Endothelial cell of umbilical vein (primary cell): ENCODE measurements around the gene PDK3. TPM values are rescaled to one million over a fixed set of nuclear protein-coding genes. Genes with fewer than 3 reads are reported as not detected.

Source experiments
- BruUV-seq: library from RNA; stranded (reverse); fragments of 400-500 nt; replicated peaks from 2 replicates; lab custom pipeline; 2021; lab: Mats Ljungman, UMichigan
- CTCF ChIA-PET: fragments of 300-600, 350-600 bp; sonication (Branson Sonifier 250); formaldehyde crosslinking; loops from one replicate; lab custom pipeline; 2021; ENCODE audit warnings: antibody characterized with exemption, inconsistent platforms; lab: Charles Lee
- POLR2A ChIA-PET: fragments of 300-600, 350-600 bp; sonication (Branson Sonifier 250); formaldehyde crosslinking; loops from one replicate; lab custom pipeline; 2021; ENCODE audit warnings: antibody characterized with exemption, inconsistent platforms; lab: Charles Lee
- DNase-seq: peaks from one replicate; pipeline ENCODE4 v3.0.0-alpha.2; 2011; ENCODE audit warnings: low read depth, low spot score
- FAIRE-seq: peaks from 2 replicates; lab custom pipeline; 2011; peaks lifted over from hg19 to GRCh38; lab: Jason Lieb, UNC
- H2AFZ ChIP-seq: 2 replicates; pipeline ENCODE4 v1.6.0; 2012; ENCODE audit warnings: low read depth, low read length, control low read depth, inconsistent platforms
- H3K27ac ChIP-seq: 2 replicates; pipeline ENCODE4 v1.5.1; 2011; ENCODE audit warnings: low read depth, mild to moderate bottlenecking, control low read depth, low read length, moderate library complexity; ENCODE audit not compliant: insufficient read depth
- H3K27me3 ChIP-seq, 2 experiments: 2 replicates each; pipeline versions ENCODE4 v1.6.0 to v1.6.1; 2011; ENCODE audit warnings: low read length in 2 of 2, mixed read lengths in 1 of 2; ENCODE audit not compliant: control insufficient read depth in 2 of 2, insufficient read depth in 2 of 2
- H3K36me3 ChIP-seq, 2 experiments: 2 replicates in 1 of 2; 3 replicates in 1 of 2; pipeline ENCODE4 v1.5.1; 2011; ENCODE audit warnings: low read length in 2 of 2, mild to moderate bottlenecking in 1 of 2, moderate library complexity in 1 of 2; ENCODE audit not compliant: control insufficient read depth in 2 of 2, insufficient read depth in 2 of 2; ENCODE audit errors: extremely low read depth in 1 of 2
- H3K4me1 ChIP-seq: 3 replicates; pipeline ENCODE4 v1.5.1; 2011; ENCODE audit warnings: mild to moderate bottlenecking, low read length; ENCODE audit not compliant: control insufficient read depth, insufficient read depth; ENCODE audit errors: extremely low read depth
- H3K4me2 ChIP-seq: 2 replicates; pipeline ENCODE4 v1.6.1; 2011; ENCODE audit warnings: low read length, control low read depth, mixed read lengths; ENCODE audit not compliant: insufficient read depth
- H3K4me3 ChIP-seq, 3 experiments: fragments of 200-600 bp in 1 of 3; sonication (generic), shearing (Covaris generic) in 1 of 3; replicated peaks in 1 of 3; 2 replicates each; pipeline ENCODE4 v1.5.1; 2011 to 2016; ENCODE audit warnings: control low read depth in 3 of 3, low read length in 3 of 3, mild to moderate bottlenecking in 2 of 3, inconsistent platforms in 1 of 3, low read depth in 1 of 3, moderate library complexity in 1 of 3; ENCODE audit not compliant: insufficient read depth in 1 of 3
- H3K79me2 ChIP-seq: 2 replicates; pipeline ENCODE4 v1.6.0; 2012; ENCODE audit warnings: low read length, inconsistent platforms; ENCODE audit not compliant: control insufficient read depth, insufficient read depth
- H3K9ac ChIP-seq: replicated peaks from 2 replicates; pipeline ENCODE3; 2011; ENCODE audit warnings: low read length, control low read depth; ENCODE audit not compliant: insufficient read depth; ENCODE audit errors: extremely low read depth
- H3K9me1 ChIP-seq: replicated peaks from 3 replicates; pipeline ENCODE4 v1.6.0; 2011; ENCODE audit warnings: mild to moderate bottlenecking, low read length; ENCODE audit not compliant: control insufficient read depth, insufficient read depth; ENCODE audit errors: extremely low read depth
- H3K9me3 ChIP-seq: replicated peaks from 2 replicates; pipeline ENCODE4 v1.5.1; 2012; ENCODE audit warnings: low read length, inconsistent platforms; ENCODE audit not compliant: control insufficient read depth, insufficient read depth
- H4K20me1 ChIP-seq: replicated peaks from 2 replicates; pipeline ENCODE3; 2011; ENCODE audit warnings: mild to moderate bottlenecking, low read length; ENCODE audit not compliant: control insufficient read depth, insufficient read depth; ENCODE audit errors: extremely low read depth
- EZH2 ChIP-seq: IDR thresholded peaks from 2 replicates; pipeline ENCODE4 v1.6.1; 2012; ENCODE audit warnings: borderline replicate concordance, low read depth, mild to moderate bottlenecking, moderate library complexity, low read length, inconsistent platforms; ENCODE audit not compliant: severe bottlenecking
- FOS ChIP-seq: IDR thresholded peaks from 2 replicates; pipeline ENCODE4 v1.6.1; 2011; ENCODE audit warnings: mild to moderate bottlenecking, low read length, moderate library complexity, borderline replicate concordance; ENCODE audit not compliant: insufficient read depth
- GATA2 ChIP-seq: IDR thresholded peaks from 2 replicates; pipeline ENCODE4 v1.7.0; 2011; ENCODE audit warnings: low read depth, mild to moderate bottlenecking, moderate library complexity, mixed read lengths, low read length; ENCODE audit not compliant: insufficient read length, insufficient read depth
- JUN ChIP-seq: IDR thresholded peaks from 2 replicates; pipeline ENCODE4 v1.6.1; 2011; ENCODE audit warnings: borderline replicate concordance, low read depth; ENCODE audit not compliant: insufficient read length, insufficient read depth
- MYC ChIP-seq: IDR thresholded peaks from one replicate; pipeline ENCODE4 v1.6.1; 2011; ENCODE audit warnings: mild to moderate bottlenecking, low read depth, low read length
- POLR2A ChIP-seq: IDR thresholded peaks from 2 replicates; pipeline ENCODE4 v1.6.1; 2012; ENCODE audit warnings: low read depth, mild to moderate bottlenecking, control low read depth, low read length
- POLR2AphosphoS5 ChIP-seq: IDR thresholded peaks from 2 replicates; pipeline ENCODE4 v1.6.1; 2012; ENCODE audit warnings: low read depth, mild to moderate bottlenecking, control low read depth, low read length, moderate library complexity; ENCODE audit not compliant: insufficient read depth
- dilution Hi-C: fragments of 300-500 bp; cut with MboI; formaldehyde crosslinking; loops from one replicate; pipeline ENCODE4 v1.15.0; 2019; ENCODE audit warnings: low sequenced_read_pairs; ENCODE audit not compliant: extremely low pct_ligation_motif_present
- intact Hi-C: fragments of 100-400 bp; cut with micrococcal nuclease; formaldehyde crosslinking; loops from one replicate; pipeline ENCODE4 v1.10.0; 2022
- polyA plus RNA-seq, 4 experiments: library from polyadenylated mRNA; depleted of rRNA in 3 of 4; stranded (reverse) in 3 of 4; unstranded in 1 of 4; fragments of >200 nt; gene quantifications; 2 replicates each; pipeline versions ENCODE4 v1.2.1 to v1.2.3, GENCODE V29; 2011 to 2012; ENCODE audit warnings: missing spikeins in 1 of 4
- total RNA-seq: library from RNA; stranded (reverse); gene quantifications from 2 replicates; pipeline ENCODE4 v1.2.3, GENCODE V29; 2021
- TF ChIP-seq, protein P1 (sequence below): IDR thresholded peaks from 2 replicates; pipeline ENCODE4 v1.6.1; 2011; ENCODE audit not compliant: insufficient read depth, insufficient read length
- TF ChIP-seq, protein P2 (sequence below), 2 donors: IDR thresholded peaks; 1 replicate in 1 of 2; 2 replicates in 1 of 2; pipeline ENCODE4 v1.5.1; 2011; ENCODE audit warnings: low read length in 2 of 2, mild to moderate bottlenecking in 2 of 2, moderate library complexity in 2 of 2, control low read depth in 1 of 2, inconsistent platforms in 1 of 2, low read depth in 1 of 2; ENCODE audit not compliant: insufficient read depth in 1 of 2; ENCODE audit errors: extremely low read depth in 1 of 2

The PDK3 gene
- total and polyA plus RNA-seq, 2 donors (not counting 3 experiments of a cell fraction or from before 2014, with no cell fraction given), result 3.0 to 5.9 TPM

DNA sequence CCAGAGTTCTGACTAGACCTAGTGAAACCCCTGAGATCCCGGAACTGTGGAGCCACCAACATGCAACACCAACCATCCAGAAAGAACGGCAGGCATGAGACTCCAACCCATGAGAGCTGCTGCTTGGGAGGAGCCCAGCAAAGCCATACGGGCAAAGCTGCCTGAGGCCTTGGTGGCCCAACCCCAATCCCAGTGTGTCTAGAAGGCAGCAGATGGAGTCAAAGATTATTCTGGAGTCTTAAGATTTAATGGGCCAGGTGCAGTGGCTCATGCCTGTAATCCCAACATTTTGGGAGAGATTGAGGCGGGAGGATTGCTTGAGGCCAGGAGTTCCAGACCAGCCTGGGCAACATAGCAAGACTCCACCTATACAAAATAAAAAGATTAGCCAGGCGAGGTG is 49.2 kb upstream of the PDK3 start:
- no peaks in the 10 kb centered on the region for H4K20me1 ChIP-seq
- no peaks in the 10 kb centered on the region for H3K4me1 ChIP-seq
- no peaks in the 10 kb centered on the region for H3K27me3 ChIP-seq
- POLR2A ChIA-PET, result no interaction called here
- no peaks in the 10 kb centered on the region for H3K36me3 ChIP-seq
- CTCF ChIA-PET, result interaction anchor here (1.3 kb wide), 1 partner anchor 20 kb away, joined by 3 read pairs; no protein-coding TSS in a partner anchor
- H2AFZ ChIP-seq, result no peak overlapping the region
- H3K79me2 ChIP-seq, result no peaks in the 10 kb centered on the region
- no peak for DNase-seq
- H3K9ac ChIP-seq, result no peak overlapping the region
- intact Hi-C loops, result no loop called here
- no peak overlapping the region for H3K27ac ChIP-seq
- no peak for TF ChIP-seq JUN
- TF ChIP-seq, protein P1, sequence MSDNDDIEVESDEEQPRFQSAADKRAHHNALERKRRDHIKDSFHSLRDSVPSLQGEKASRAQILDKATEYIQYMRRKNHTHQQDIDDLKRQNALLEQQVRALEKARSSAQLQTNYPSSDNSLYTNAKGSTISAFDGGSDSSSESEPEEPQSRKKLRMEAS, result no peak
- TF ChIP-seq POLR2A, result no peak
- H3K4me2 ChIP-seq, result no peak overlapping the region
- no peaks in the 10 kb centered on the region for H3K9me3 ChIP-seq
- no TSS peak for BruUV-seq
- dilution Hi-C loops, result no loop called here
- FAIRE-seq, result no peak
- no peaks in the 10 kb centered on the region for H3K9me1 ChIP-seq
- no peak overlapping the region for H3K4me3 ChIP-seq

- H2AFZ ChIP-seq, result no peak overlapping the region
- no peak overlapping the region for H3K4me3 ChIP-seq
- intact Hi-C loops (no loop called here), dilution Hi-C loops (no loop called here)
- CTCF ChIA-PET, result no interaction called here
- H3K9me1 ChIP-seq, result no peaks in the 10 kb centered on the region
- no peak for FAIRE-seq
- no peaks in the 10 kb centered on the region for H3K27me3 ChIP-seq
- H3K4me2 ChIP-seq, result no peak overlapping the region
- no peak overlapping the region for H3K27ac ChIP-seq
- no peaks in the 10 kb centered on the region for H3K9me3 ChIP-seq
- no peaks in the 10 kb centered on the region for H3K79me2 ChIP-seq
- H3K4me1 ChIP-seq, result peaks cover 11% of the 10 kb centered on the region
- no peak overlapping the region for H3K9ac ChIP-seq
- TF ChIP-seq GATA2 (no peak), POLR2AphosphoS5 (no peak), EZH2 (no peak), POLR2A (no peak), JUN (no peak), FOS (no peak), MYC (no peak)
- TF ChIP-seq, protein P1, result no peak
- TF ChIP-seq, protein P2, sequence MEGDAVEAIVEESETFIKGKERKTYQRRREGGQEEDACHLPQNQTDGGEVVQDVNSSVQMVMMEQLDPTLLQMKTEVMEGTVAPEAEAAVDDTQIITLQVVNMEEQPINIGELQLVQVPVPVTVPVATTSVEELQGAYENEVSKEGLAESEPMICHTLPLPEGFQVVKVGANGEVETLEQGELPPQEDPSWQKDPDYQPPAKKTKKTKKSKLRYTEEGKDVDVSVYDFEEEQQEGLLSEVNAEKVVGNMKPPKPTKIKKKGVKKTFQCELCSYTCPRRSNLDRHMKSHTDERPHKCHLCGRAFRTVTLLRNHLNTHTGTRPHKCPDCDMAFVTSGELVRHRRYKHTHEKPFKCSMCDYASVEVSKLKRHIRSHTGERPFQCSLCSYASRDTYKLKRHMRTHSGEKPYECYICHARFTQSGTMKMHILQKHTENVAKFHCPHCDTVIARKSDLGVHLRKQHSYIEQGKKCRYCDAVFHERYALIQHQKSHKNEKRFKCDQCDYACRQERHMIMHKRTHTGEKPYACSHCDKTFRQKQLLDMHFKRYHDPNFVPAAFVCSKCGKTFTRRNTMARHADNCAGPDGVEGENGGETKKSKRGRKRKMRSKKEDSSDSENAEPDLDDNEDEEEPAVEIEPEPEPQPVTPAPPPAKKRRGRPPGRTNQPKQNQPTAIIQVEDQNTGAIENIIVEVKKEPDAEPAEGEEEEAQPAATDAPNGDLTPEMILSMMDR (IDR thresholded peaks at IDR 0.05; ENCODE audit: extremely low read depth in 1 of 2, insufficient read depth in 1 of 2, low read depth in 1 of 2, low read length in 2 of 2), result no peak
- DNase-seq, result no peak
- H3K36me3 ChIP-seq, result no peaks in the 10 kb centered on the region
- H4K20me1 ChIP-seq, result no peaks in the 10 kb centered on the region
- BruUV-seq, result no TSS peak
- POLR2A ChIA-PET, result no interaction called here
These were observed 41.1 kb upstream of the PDK3 start for GRCh38 chrX:24423960-24424359.
